GM19240 (cell line): Measurements from ENCODE around the gene TMEM245.
"Not testable (repeated sequence)": the region's sequence is repeated elsewhere in the genome, so short reads cannot be mapped to it uniquely, and the experiment has no call there.

ENCODE experiments used
- DNase-seq: peaks from one replicate; pipeline ENCODE4 v3.0.0; 2011; ENCODE audit warnings: low spot score; ENCODE audit not compliant: insufficient read length

TMEM245 gene

GRCh38 chr9:109133533-109133932 lies 13.8 kb upstream of the TMEM245 start:
- no peak for DNase-seq

- DNase-seq = no peak
Measured at GRCh38 chr9:109132567-109133021, 12.8 kb upstream of the TMEM245 start.

- no peak for DNase-seq
Measured at GRCh38 chr9:109129470-109130197, 9.9 kb upstream of the TMEM245 start.

GRCh38 chr9:109126671-109127070 lies 6.9 kb upstream of the TMEM245 start:
- DNase-seq = not testable (repeated sequence)

GRCh38 chr9:109124121-109124520 lies 4.4 kb upstream of the TMEM245 start:
- no peak for DNase-seq

- no peak for DNase-seq
Measured at GRCh38 chr9:109122726-109123621, 3.2 kb upstream of the TMEM245 start.

GRCh38 chr9:109121232-109121796 lies 1.6 kb upstream of the TMEM245 start:
- DNase-seq = no peak

- DNase-seq = no peak
Measured at GRCh38 chr9:109120204-109120789, 550 bp upstream of the TMEM245 start.

- no peak for DNase-seq
Measured at GRCh38 chr9:109118808-109119438, 824 bp downstream of the TMEM245 start.

- no peak for DNase-seq
Measured at GRCh38 chr9:109117856-109118807, 1.6 kb downstream of the TMEM245 start.

- no peak for DNase-seq
Measured at GRCh38 chr9:109115931-109116526, 3.7 kb downstream of the TMEM245 start.

GRCh38 chr9:109114670-109115069 lies 5.1 kb downstream of the TMEM245 start:
- no peak for DNase-seq

GRCh38 chr9:109113892-109114609 lies 5.7 kb downstream of the TMEM245 start:
- DNase-seq = no peak

- no peak for DNase-seq
Measured at GRCh38 chr9:109113254-109113653, 6.5 kb downstream of the TMEM245 start.

- no peak for DNase-seq
Measured at GRCh38 chr9:109110329-109111021, 9.3 kb downstream of the TMEM245 start.

GRCh38 chr9:109109967-109110328 lies 9.8 kb downstream of the TMEM245 start:
- no peak for DNase-seq

GRCh38 chr9:109108318-109108717 lies 11.4 kb downstream of the TMEM245 start:
- no peak for DNase-seq

GRCh38 chr9:109107402-109108240 lies 12.1 kb downstream of the TMEM245 start:
- DNase-seq = no peak
